Pancreas (tissue), 10 donors: ENCODE measurements around the gene AQP12B. TPM values are rescaled to one million over a fixed set of nuclear protein-coding genes. Genes with fewer than 3 reads are reported as not detected.
A peak's percentile ranks its signal among the peaks of the same experiment; 100 is the strongest.
"Not testable (repeated sequence)": the region's sequence is repeated elsewhere in the genome, so short reads cannot be mapped to it uniquely, and the experiment has no call there.

Source experiments
- ATAC-seq, 4 donors: fragments of 200-7000 bp; cut with Tn5 transposase; one replicate each; pipeline versions ENCODE4 v1.8.0 to v1.9.1; 2020; ENCODE audit warnings: mild to moderate bottlenecking in 4 of 4, moderate library complexity in 4 of 4
- DNase-seq, 6 donors: peaks; one replicate each; pipeline ENCODE4 v3.0.0-alpha.2; 2020
- FAIRE-seq: peaks from 2 replicates; lab custom pipeline; 2012; peaks lifted over from hg19 to GRCh38; lab: Jason Lieb, UNC
- H3K27ac ChIP-seq, 4 donors: fragments of 200-600 bp; sonication (generic); 1 replicate in 3 of 4; 2 replicates in 1 of 4; pipeline versions ENCODE4 v1.5.0 to v1.8.0; 2020
- H3K27me3 ChIP-seq, 4 donors: fragments of 200-600 bp; one replicate each; pipeline ENCODE4 v1.8.0; 2021
- H3K36me3 ChIP-seq, 3 donors: fragments of 200-600 bp; sonication (generic) in 1 of 3; one replicate each; pipeline versions ENCODE4 v1.5.0 to v1.8.0; 2020 to 2021
- H3K4me1 ChIP-seq, 3 donors: fragments of 200-600 bp; one replicate each; pipeline ENCODE4 v1.8.0; 2021
- H3K4me3 ChIP-seq, 4 donors: fragments of 200-600 bp; sonication (generic) in 2 of 4; one replicate each; pipeline versions ENCODE4 v1.5.0 to v1.8.0; 2020 to 2021
- H3K9me3 ChIP-seq, 4 donors: fragments of 200-600 bp; one replicate each; pipeline ENCODE4 v1.8.0; 2021
- CTCF ChIP-seq, 4 donors: fragments of 200-600 bp; sonication (generic) in 3 of 4; IDR thresholded peaks; one replicate each; pipeline versions ENCODE4 v1.5.0 to v1.8.0; 2021; ENCODE audit warnings: antibody characterized with exemption in 4 of 4
- WGBS, 2 donors: extraction: QIAGEN DNeasy Blood & Tissue Kit; methylation state at CpG; one replicate each; pipeline ENCODE4 v1.1.7; 2013; 5-methylcytosine and 5-hydroxymethylcytosine counted together
- intact Hi-C, 3 donors: fragments of 100-400 bp; cut with DNase I; formaldehyde crosslinking; loops; one replicate each; pipeline versions ENCODE4 v1.11.1 to v1.14.2; 2022
- polyA plus RNA-seq, 2 donors: library from polyadenylated mRNA; stranded (reverse); fragments of 200-250 nt; gene quantifications; one replicate each; pipeline ENCODE4 v1.2.3, GENCODE V29; 2013
- total RNA-seq, 6 donors: library from RNA; stranded (reverse); fragmentation: NEBNext Ultra II Directional in 4 of 6; extraction: Animal tissue kit (Norgen Biotek cat#: 25700) in 4 of 6; gene quantifications; one replicate each; pipeline versions ENCODE4 v1.2.1 to v1.2.4, GENCODE V29; 2021 to 2023
- donor health status: healthy with polysubstance abuse.
- donor health status: DM: no; HTN: no; CAD: no; lungs with moderate emphysema.
- donor health status: DM: no; HTN: no; CAD: no.
- donor health status: control.
- donor health status: control.
- donor health status: Bipolar disorder and iron deficiency.
- donor health status: DM: yes; HTN: yes; CAD: no.
- donor health status: DM: no; HTN: no; CAD: no.
- donor health status: DM: no; HTN: no; CAD: no.
- donor health status: DM: yes; HTN: yes; CAD: no.

AQP12B gene
- total RNA-seq: 100 to 1,000 TPM in 4 of 6 donors, 10 to 100 TPM in 2; 54.2 to 240 (median 132) TPM
- 100 to 1,000 TPM; 158 to 217 TPM for polyA plus RNA-seq

GRCh38 chr2:240682431-240683224, at the start of gene AQP12B:
TSS of gene AQP12B (minus strand) at chr2:240682885. CDS start at chr2:240682837, 48 bp downstream.
- H3K9me3 ChIP-seq, H3K36me3 ChIP-seq, FAIRE-seq, H3K4me1 ChIP-seq, H3K27me3 ChIP-seq, intact Hi-C loops: not testable (repeated sequence)
- Histone ChIP-seq H3K4me3 (peak within 1 kb of the TSS in 3 of 4 donors; percentile 19 to 45 (median 26)), H3K27ac (peak within 1 kb of the TSS; percentile 39 to 80 (median 62))
- ATAC-seq (peak; percentile 81 to 87 (median 84)), DNase-seq (peak; percentile 74 to 97 (median 87))
- 35 to 36% methylated on average over 22 to 35 of the region's 37 CpGs for WGBS, 2 donors

- no peaks in the 10 kb centered on the region for H3K27me3 ChIP-seq
- no peak overlapping the region for H3K4me3 ChIP-seq
- no peak for ATAC-seq
- WGBS, 2 donors: 85 to 95% methylated on average over 5 of the region's 5 CpGs
- intact Hi-C loops: no loop called here
- no peaks in the 10 kb centered on the region for H3K4me1 ChIP-seq
- peaks cover 0 to 4% (median 0%) of the 10 kb centered on the region in 3 donors for H3K36me3 ChIP-seq
- no peak for FAIRE-seq
- H3K9me3 ChIP-seq: no peaks in the 10 kb centered on the region
- no peak for DNase-seq
- TF ChIP-seq CTCF (IDR thresholded peaks at IDR 0.05): no peak
- no peak overlapping the region for H3K27ac ChIP-seq
Observed at GRCh38 chr2:240732184-240732583, 49.5 kb upstream of the AQP12B start.

GRCh38 chr2:240731178-240731545, 48.5 kb upstream of the AQP12B start:
- no peak for TF ChIP-seq CTCF (IDR thresholded peaks at IDR 0.05)
- FAIRE-seq: no peak
- Histone ChIP-seq H3K4me3 (no peak overlapping the region), H3K27me3 (no peaks in the 10 kb centered on the region), H3K4me1 (no peaks in the 10 kb centered on the region), H3K36me3 (peaks cover 0 to 5% (median 0%) of the 10 kb centered on the region in 3 donors), H3K27ac (no peak overlapping the region), H3K9me3 (no peaks in the 10 kb centered on the region)
- intact Hi-C loops: no loop called here
- WGBS, 2 donors: 75 to 76% methylated on average over 9 of the region's 9 CpGs
- DNase-seq: no peak
- ATAC-seq: no peak

- ATAC-seq: no peak
- TF ChIP-seq CTCF (IDR thresholded peaks at IDR 0.05): no peak
- Histone ChIP-seq H3K9me3 (no peaks in the 10 kb centered on the region), H3K27me3 (no peaks in the 10 kb centered on the region), H3K4me3 (no peak overlapping the region), H3K36me3 (peaks cover 0 to 7% (median 0%) of the 10 kb centered on the region in 3 donors), H3K27ac (no peak overlapping the region), H3K4me1 (no peaks in the 10 kb centered on the region)
- FAIRE-seq: no peak
- DNase-seq: peak in 1 of 6 donors; percentile 24
- intact Hi-C loops: no loop called here
- 84 to 92% methylated on average over 10 of the region's 10 CpGs for WGBS, 2 donors
Observed at GRCh38 chr2:240730501-240731177, 48.0 kb upstream of the AQP12B start.

- ATAC-seq (no peak), FAIRE-seq (no peak), DNase-seq (no peak)
- no peak for TF ChIP-seq CTCF (IDR thresholded peaks at IDR 0.05)
- Histone ChIP-seq H3K27ac (no peak overlapping the region), H3K9me3 (no peaks in the 10 kb centered on the region), H3K36me3 (peaks cover 0 to 7% (median 0%) of the 10 kb centered on the region in 3 donors), H3K4me3 (no peak overlapping the region), H3K27me3 (no peaks in the 10 kb centered on the region), H3K4me1 (no peaks in the 10 kb centered on the region)
- intact Hi-C loops: no loop called here
- 78 to 80% methylated on average over 7 of the region's 7 CpGs for WGBS, 2 donors
Observed at GRCh38 chr2:240728827-240729226, 46.1 kb upstream of the AQP12B start.
